ENCODE measurements around the gene SPATC1L.

DNA sequence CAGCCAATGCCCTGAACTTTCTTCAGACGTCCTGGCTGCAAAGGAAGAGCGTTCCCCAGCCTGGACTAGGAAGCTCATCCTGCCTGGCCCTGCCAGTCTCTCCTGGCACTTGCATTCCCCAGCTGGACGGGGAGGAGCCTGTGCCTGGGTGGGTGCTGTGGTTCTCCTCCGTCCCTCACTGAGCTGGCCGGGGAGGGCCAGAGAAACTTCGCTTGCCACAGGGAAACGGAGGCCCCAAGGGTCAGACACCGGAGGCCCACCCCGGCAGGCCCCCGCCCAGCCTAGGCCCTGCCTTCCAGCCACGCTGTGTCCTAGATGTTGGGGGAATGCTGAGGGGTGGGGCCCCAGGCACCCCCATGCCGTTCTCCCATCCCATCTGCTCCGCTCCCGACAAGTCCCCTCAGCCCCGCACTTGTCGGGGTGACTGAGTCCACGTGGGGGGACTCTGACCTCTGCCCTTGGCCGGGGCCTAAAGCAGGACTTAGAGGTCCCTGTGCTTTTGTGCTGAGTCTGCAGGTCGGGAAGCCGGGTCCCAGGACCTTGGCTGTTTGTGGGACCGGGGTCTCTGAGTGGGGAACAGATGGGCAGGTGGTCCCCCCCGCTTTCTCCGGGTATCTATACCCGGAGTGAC is 33.7 kb downstream of the SPATC1L start:
- TF ChIP-seq, protein P1, sequence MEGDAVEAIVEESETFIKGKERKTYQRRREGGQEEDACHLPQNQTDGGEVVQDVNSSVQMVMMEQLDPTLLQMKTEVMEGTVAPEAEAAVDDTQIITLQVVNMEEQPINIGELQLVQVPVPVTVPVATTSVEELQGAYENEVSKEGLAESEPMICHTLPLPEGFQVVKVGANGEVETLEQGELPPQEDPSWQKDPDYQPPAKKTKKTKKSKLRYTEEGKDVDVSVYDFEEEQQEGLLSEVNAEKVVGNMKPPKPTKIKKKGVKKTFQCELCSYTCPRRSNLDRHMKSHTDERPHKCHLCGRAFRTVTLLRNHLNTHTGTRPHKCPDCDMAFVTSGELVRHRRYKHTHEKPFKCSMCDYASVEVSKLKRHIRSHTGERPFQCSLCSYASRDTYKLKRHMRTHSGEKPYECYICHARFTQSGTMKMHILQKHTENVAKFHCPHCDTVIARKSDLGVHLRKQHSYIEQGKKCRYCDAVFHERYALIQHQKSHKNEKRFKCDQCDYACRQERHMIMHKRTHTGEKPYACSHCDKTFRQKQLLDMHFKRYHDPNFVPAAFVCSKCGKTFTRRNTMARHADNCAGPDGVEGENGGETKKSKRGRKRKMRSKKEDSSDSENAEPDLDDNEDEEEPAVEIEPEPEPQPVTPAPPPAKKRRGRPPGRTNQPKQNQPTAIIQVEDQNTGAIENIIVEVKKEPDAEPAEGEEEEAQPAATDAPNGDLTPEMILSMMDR (conservative IDR thresholded peaks at IDR 0.05; ENCODE audit: low read length) = no peak
- TF ChIP-seq EZH2phosphoT487 (IDR thresholded peaks at IDR 0.05; ENCODE audit: borderline replicate concordance, low read depth, low read length) = no peak

Data from OCI-LY7 (cell line).